ENCODE results near the gene EPS8L3.
"Not testable (repeated sequence)": the region's sequence is repeated elsewhere in the genome, so short reads cannot be mapped to it uniquely, and the experiment has no call there.

The EPS8L3 gene

GRCh38 chr1:109750920-109751319 lies 12.8 kb downstream of the EPS8L3 start:
- ATAC-seq (ENCODE audit: low read depth) (no peak), DNase-seq (ENCODE audit: low spot score) (no peak)
- TF ChIP-seq, protein P1, sequence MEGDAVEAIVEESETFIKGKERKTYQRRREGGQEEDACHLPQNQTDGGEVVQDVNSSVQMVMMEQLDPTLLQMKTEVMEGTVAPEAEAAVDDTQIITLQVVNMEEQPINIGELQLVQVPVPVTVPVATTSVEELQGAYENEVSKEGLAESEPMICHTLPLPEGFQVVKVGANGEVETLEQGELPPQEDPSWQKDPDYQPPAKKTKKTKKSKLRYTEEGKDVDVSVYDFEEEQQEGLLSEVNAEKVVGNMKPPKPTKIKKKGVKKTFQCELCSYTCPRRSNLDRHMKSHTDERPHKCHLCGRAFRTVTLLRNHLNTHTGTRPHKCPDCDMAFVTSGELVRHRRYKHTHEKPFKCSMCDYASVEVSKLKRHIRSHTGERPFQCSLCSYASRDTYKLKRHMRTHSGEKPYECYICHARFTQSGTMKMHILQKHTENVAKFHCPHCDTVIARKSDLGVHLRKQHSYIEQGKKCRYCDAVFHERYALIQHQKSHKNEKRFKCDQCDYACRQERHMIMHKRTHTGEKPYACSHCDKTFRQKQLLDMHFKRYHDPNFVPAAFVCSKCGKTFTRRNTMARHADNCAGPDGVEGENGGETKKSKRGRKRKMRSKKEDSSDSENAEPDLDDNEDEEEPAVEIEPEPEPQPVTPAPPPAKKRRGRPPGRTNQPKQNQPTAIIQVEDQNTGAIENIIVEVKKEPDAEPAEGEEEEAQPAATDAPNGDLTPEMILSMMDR (IDR thresholded peaks at IDR 0.05; ENCODE audit: poor library complexity, severe bottlenecking), result no peak
- Histone ChIP-seq H3K36me3 (ENCODE audit: low read depth) (no peaks in the 10 kb centered on the region), H3K4me3 (ENCODE audit: severe bottlenecking) (no peak overlapping the region), H3K9me3 (ENCODE audit: severe bottlenecking) (no peaks in the 10 kb centered on the region), H3K27me3 (ENCODE audit: insufficient read depth, poor library complexity, severe bottlenecking) (no peaks in the 10 kb centered on the region), H3K27ac (ENCODE audit: poor library complexity, severe bottlenecking) (no peak overlapping the region), H3K4me1 (ENCODE audit: insufficient read depth, poor library complexity, severe bottlenecking) (no peaks in the 10 kb centered on the region)

GRCh38 chr1:109750241-109750882 lies 13.4 kb downstream of the EPS8L3 start:
- no peak overlapping the region for H3K4me3 ChIP-seq (ENCODE audit: severe bottlenecking)
- TF ChIP-seq, protein P1 (IDR thresholded peaks at IDR 0.05; ENCODE audit: poor library complexity, severe bottlenecking), result no peak
- no peaks in the 10 kb centered on the region for H3K27me3 ChIP-seq (ENCODE audit: insufficient read depth, poor library complexity, severe bottlenecking)
- DNase-seq (ENCODE audit: low spot score) (no peak), ATAC-seq (ENCODE audit: low read depth) (no peak)
- no peaks in the 10 kb centered on the region for H3K4me1 ChIP-seq (ENCODE audit: insufficient read depth, poor library complexity, severe bottlenecking)
- H3K36me3 ChIP-seq (ENCODE audit: low read depth), result no peaks in the 10 kb centered on the region
- H3K27ac ChIP-seq (ENCODE audit: poor library complexity, severe bottlenecking), result no peak overlapping the region
- no peaks in the 10 kb centered on the region for H3K9me3 ChIP-seq (ENCODE audit: severe bottlenecking)

DNA sequence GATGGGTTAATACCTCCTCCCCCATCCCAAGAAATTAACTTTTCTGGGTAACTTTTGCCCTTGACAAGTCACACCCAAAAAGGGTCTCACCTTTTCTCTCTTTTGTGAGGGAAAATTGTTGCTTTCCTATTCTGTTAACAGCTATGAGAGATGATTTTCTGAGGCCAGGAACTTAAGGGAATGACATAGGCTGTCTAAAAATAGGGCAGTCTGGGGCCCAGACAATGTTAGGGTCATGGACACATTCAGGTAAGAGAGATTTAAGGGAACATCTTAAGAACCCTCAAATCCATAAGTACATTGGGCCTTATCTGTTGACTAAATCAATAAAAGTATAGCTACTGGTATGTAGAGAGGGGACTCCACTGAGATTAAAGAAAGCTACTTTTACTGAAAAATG lies 14.5 kb downstream of the EPS8L3 start:
- no peaks in the 10 kb centered on the region for H3K27me3 ChIP-seq (ENCODE audit: insufficient read depth, poor library complexity, severe bottlenecking)
- no peaks in the 10 kb centered on the region for H3K9me3 ChIP-seq (ENCODE audit: severe bottlenecking)
- no peaks in the 10 kb centered on the region for H3K4me1 ChIP-seq (ENCODE audit: insufficient read depth, poor library complexity, severe bottlenecking)
- H3K36me3 ChIP-seq (ENCODE audit: low read depth), result no peaks in the 10 kb centered on the region
- H3K27ac ChIP-seq (ENCODE audit: poor library complexity, severe bottlenecking), result no peak overlapping the region
- TF ChIP-seq, protein P1 (IDR thresholded peaks at IDR 0.05; ENCODE audit: poor library complexity, severe bottlenecking), result no peak
- no peak for ATAC-seq (ENCODE audit: low read depth)
- no peak overlapping the region for H3K4me3 ChIP-seq (ENCODE audit: severe bottlenecking)
- no peak for DNase-seq (ENCODE audit: low spot score)

DNA sequence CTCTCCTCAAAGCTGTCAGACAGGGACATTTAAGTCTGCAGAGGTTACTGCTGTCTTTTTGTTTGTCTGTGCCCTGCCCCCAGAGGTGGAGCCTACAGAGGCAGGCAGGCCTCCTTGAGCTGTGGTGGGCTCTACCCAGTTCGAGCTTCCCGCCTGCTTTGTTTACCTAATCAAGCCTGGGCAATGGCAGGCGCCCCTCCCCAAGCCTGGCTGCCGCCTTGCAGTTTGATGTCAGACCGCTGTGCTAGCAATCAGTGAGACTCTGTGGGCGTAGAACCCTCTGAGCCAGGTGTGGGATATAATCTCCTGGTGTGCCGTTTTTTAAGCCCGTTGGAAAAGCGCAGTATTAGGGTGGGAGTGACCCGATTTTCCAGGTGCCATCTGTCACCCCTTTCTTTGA lies 15.4 kb downstream of the EPS8L3 start:
- H3K9me3 ChIP-seq (ENCODE audit: severe bottlenecking); H3K4me3 ChIP-seq (ENCODE audit: severe bottlenecking); DNase-seq (ENCODE audit: low spot score); H3K27ac ChIP-seq (ENCODE audit: poor library complexity, severe bottlenecking); H3K27me3 ChIP-seq (ENCODE audit: insufficient read depth, poor library complexity, severe bottlenecking); H3K4me1 ChIP-seq (ENCODE audit: insufficient read depth, poor library complexity, severe bottlenecking); ATAC-seq (ENCODE audit: low read depth); H3K36me3 ChIP-seq (ENCODE audit: low read depth): not testable (repeated sequence)

DNA sequence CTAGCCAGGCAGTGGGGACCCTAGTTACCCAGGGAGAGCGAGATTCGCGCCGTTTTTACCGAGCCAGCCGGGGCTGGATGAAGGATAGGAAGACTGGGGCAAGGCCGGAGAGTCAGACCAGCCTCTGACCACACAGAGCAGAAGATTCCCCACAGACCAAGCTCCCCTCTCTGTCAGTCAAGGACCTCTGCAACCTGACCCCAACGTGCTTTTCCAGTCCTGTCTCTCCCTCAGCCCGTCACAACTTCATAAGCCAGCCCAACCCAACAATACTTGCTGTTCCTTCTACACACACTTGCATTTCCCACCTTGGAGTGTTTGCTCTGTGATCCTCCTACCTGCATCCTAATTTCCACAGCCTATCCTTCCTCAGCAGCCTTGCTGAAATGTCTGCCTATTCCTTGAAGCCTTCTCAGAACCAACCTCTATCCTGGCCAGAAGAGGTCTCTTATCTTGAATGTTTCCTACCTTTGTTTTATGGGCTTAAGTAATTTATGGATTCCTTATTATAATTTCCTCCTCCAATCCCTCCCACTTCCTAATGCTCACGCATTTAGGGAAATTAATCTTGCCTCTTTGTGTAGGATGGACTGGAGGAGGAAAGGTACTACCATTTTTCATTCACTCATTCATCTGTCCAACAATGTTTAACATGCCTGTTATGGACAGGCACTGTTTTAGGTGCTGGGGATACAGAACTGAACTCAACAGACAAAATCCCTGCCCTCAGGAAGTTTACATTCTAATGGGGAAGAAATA lies 22.9 kb downstream of the EPS8L3 start, which contains the start of gene GSTM3:
GSTM3 (minus strand) TSS at position 424 of the 759 bp plus-strand sequence. CDS start 751 bp downstream, outside the sequence.
- Histone ChIP-seq H3K4me3 (ENCODE audit: severe bottlenecking) (peak within 1 kb of the TSS; percentile 52), H3K4me1 (ENCODE audit: insufficient read depth, poor library complexity, severe bottlenecking) (no peaks in the 10 kb centered on the region), H3K9me3 (ENCODE audit: severe bottlenecking) (no peaks in the 10 kb centered on the region), H3K27me3 (ENCODE audit: insufficient read depth, poor library complexity, severe bottlenecking) (no peaks in the 10 kb centered on the region), H3K27ac (ENCODE audit: poor library complexity, severe bottlenecking) (no peak within 1 kb of the TSS), H3K36me3 (ENCODE audit: low read depth) (peaks cover 15% of the 10 kb centered on the region)
- ATAC-seq (ENCODE audit: low read depth) (peak; percentile 43), DNase-seq (ENCODE audit: low spot score) (no peak)
- TF ChIP-seq, protein P1 (IDR thresholded peaks at IDR 0.05; ENCODE audit: poor library complexity, severe bottlenecking), result no peak
